Measurements from ENCODE around the gene ASAH2.
"Not testable (repeated sequence)": the region's sequence is repeated elsewhere in the genome, so short reads cannot be mapped to it uniquely, and the experiment has no call there.

- TF ChIP-seq CTCF, POLR2A (IDR thresholded peaks at IDR 0.05): not testable (repeated sequence)
Observed at GRCh38 chr10:50267877-50268276, 16.6 kb upstream of the ASAH2 start.

Measured in Peyer's patch (tissue), 4 donors.